ENCODE results near the gene CNNM2. TPM values are rescaled to one million over a fixed set of nuclear protein-coding genes. Genes with fewer than 3 reads are reported as not detected.

CNNM2 gene
- total RNA-seq, 2 donors from 2014 or later, result 14.7 to 17.9 TPM

DNA sequence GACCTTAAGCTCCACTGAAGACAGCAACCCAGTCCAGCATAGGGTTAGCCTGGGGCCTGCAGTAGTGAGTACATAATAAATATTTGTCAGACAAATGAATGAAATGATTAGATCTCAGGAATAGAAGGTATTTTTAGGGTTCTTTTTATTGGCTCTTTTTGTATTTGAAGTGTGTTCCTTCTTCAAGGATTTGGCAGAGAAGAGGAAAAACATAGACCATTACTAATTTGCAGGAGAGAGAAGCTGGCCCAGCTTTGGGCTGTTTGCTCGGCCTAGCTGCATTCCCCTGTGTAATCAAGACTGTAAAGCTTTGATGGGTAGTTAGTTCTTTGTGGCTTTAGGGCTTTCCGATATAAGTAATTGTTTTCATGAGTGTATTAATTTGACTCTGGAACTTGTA lies 64.2 kb downstream of the CNNM2 start:
- Mint-ChIP-seq H3K27me3 (ENCODE audit: insufficient read depth) (no peaks in the 10 kb centered on the region), H3K36me3 (ENCODE audit: low read depth) (no peaks in the 10 kb centered on the region), H3K9me3 (no peaks in the 10 kb centered on the region), H3K4me3 (no peak overlapping the region), H3K4me1 (peaks cover 2% of the 10 kb centered on the region), H3K27ac (no peak overlapping the region)
- Histone ChIP-seq H3K9ac (ENCODE audit: extremely low read depth, low read length, poor library complexity, severe bottlenecking) (no peak overlapping the region), H3K9me3 (ENCODE audit: control insufficient read depth, low read length) (no peaks in the 10 kb centered on the region), H3K4me3 (ENCODE audit: low read length) (no peak overlapping the region), H3K36me3 (ENCODE audit: control insufficient read depth, insufficient read depth, low read length) (no peaks in the 10 kb centered on the region), H3K4me1 (ENCODE audit: control insufficient read depth, insufficient read depth, low read length) (no peaks in the 10 kb centered on the region), H3K27me3 (ENCODE audit: control insufficient read depth, insufficient read depth, low read length, poor library complexity, severe bottlenecking) (no peaks in the 10 kb centered on the region), H3K27ac (ENCODE audit: low read depth, low read length) (no peak overlapping the region)
- WGBS, 2 experiments (ENCODE audit: insufficient coverage in 1 of 2, insufficient read length in 1 of 2), result 90 to 100% methylated on average over 1 to 2 of the region's 2 CpGs
- TF ChIP-seq, protein P1, sequence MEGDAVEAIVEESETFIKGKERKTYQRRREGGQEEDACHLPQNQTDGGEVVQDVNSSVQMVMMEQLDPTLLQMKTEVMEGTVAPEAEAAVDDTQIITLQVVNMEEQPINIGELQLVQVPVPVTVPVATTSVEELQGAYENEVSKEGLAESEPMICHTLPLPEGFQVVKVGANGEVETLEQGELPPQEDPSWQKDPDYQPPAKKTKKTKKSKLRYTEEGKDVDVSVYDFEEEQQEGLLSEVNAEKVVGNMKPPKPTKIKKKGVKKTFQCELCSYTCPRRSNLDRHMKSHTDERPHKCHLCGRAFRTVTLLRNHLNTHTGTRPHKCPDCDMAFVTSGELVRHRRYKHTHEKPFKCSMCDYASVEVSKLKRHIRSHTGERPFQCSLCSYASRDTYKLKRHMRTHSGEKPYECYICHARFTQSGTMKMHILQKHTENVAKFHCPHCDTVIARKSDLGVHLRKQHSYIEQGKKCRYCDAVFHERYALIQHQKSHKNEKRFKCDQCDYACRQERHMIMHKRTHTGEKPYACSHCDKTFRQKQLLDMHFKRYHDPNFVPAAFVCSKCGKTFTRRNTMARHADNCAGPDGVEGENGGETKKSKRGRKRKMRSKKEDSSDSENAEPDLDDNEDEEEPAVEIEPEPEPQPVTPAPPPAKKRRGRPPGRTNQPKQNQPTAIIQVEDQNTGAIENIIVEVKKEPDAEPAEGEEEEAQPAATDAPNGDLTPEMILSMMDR (conservative IDR thresholded peaks at IDR 0.05), result no peak
- no peak for DNase-seq

GRCh38 chr10:102984086-102984485 lies 66.0 kb downstream of the CNNM2 start:
- H3K9me3 ChIP-seq (ENCODE audit: control insufficient read depth, low read length), result no peaks in the 10 kb centered on the region
- H3K27me3 ChIP-seq (ENCODE audit: control insufficient read depth, insufficient read depth, low read length, poor library complexity, severe bottlenecking), result no peaks in the 10 kb centered on the region
- Mint-ChIP-seq H3K9me3 (no peaks in the 10 kb centered on the region), H3K4me3 (no peak overlapping the region), H3K36me3 (ENCODE audit: low read depth) (no peaks in the 10 kb centered on the region), H3K4me1 (peaks cover 2% of the 10 kb centered on the region), H3K27me3 (ENCODE audit: insufficient read depth) (no peaks in the 10 kb centered on the region), H3K27ac (no peak overlapping the region)
- no peak overlapping the region for H3K9ac ChIP-seq (ENCODE audit: extremely low read depth, low read length, poor library complexity, severe bottlenecking)
- 86 to 92% methylated on average over 1 of the region's 1 CpG for WGBS, 2 experiments (ENCODE audit: insufficient coverage in 1 of 2, insufficient read length in 1 of 2)
- H3K4me3 ChIP-seq (ENCODE audit: low read length), result no peak overlapping the region
- H3K36me3 ChIP-seq (ENCODE audit: control insufficient read depth, insufficient read depth, low read length), result no peaks in the 10 kb centered on the region
- no peak overlapping the region for H3K27ac ChIP-seq (ENCODE audit: low read depth, low read length)
- no peak for DNase-seq
- TF ChIP-seq, protein P1 (conservative IDR thresholded peaks at IDR 0.05), result no peak
- H3K4me1 ChIP-seq (ENCODE audit: control insufficient read depth, insufficient read depth, low read length), result no peaks in the 10 kb centered on the region

- Histone ChIP-seq H3K4me3 (ENCODE audit: low read length) (no peak overlapping the region), H3K27me3 (ENCODE audit: control insufficient read depth, insufficient read depth, low read length, poor library complexity, severe bottlenecking) (no peaks in the 10 kb centered on the region), H3K4me1 (ENCODE audit: control insufficient read depth, insufficient read depth, low read length) (no peaks in the 10 kb centered on the region), H3K9me3 (ENCODE audit: control insufficient read depth, low read length) (no peaks in the 10 kb centered on the region), H3K27ac (ENCODE audit: low read depth, low read length) (no peak overlapping the region), H3K9ac (ENCODE audit: extremely low read depth, low read length, poor library complexity, severe bottlenecking) (no peak overlapping the region), H3K36me3 (ENCODE audit: control insufficient read depth, insufficient read depth, low read length) (no peaks in the 10 kb centered on the region)
- TF ChIP-seq, protein P1 (conservative IDR thresholded peaks at IDR 0.05), result no peak
- DNase-seq, result no peak
- H3K27ac Mint-ChIP-seq, result no peak overlapping the region
- no peak overlapping the region for H3K4me3 Mint-ChIP-seq
- H3K4me1 Mint-ChIP-seq, result peaks cover 2% of the 10 kb centered on the region
- H3K27me3 Mint-ChIP-seq (ENCODE audit: insufficient read depth), result no peaks in the 10 kb centered on the region
- WGBS, 2 experiments (ENCODE audit: insufficient coverage in 1 of 2, insufficient read length in 1 of 2), result 100% methylated on average over 1 of the region's 1 CpG
- H3K36me3 Mint-ChIP-seq (ENCODE audit: low read depth), result no peaks in the 10 kb centered on the region
- H3K9me3 Mint-ChIP-seq, result no peaks in the 10 kb centered on the region
Measured at GRCh38 chr10:102985811-102986210, 67.7 kb downstream of the CNNM2 start.
